Coronary artery (tissue), 2 donors: ENCODE data around the gene COL4A1.

Source experiments
- DNase-seq: peaks from one replicate; pipeline ENCODE4 v3.0.0-alpha.2; 2017; ENCODE audit warnings: low spot score
- H3K27ac ChIP-seq, 2 donors: fragments of 200-600 bp; sonication (generic); one replicate each; pipeline ENCODE4 v1.5.1; 2016 to 2019
- H3K4me3 ChIP-seq: fragments of 200-600 bp; sonication (generic); 2 replicates; pipeline ENCODE4 v1.5.1; 2016; ENCODE audit warnings: mild to moderate bottlenecking, moderate library complexity
- TF ChIP-seq, protein P1 (sequence below): fragments of 200-600 bp; sonication (generic); IDR thresholded peaks from one replicate; pipeline ENCODE4 v1.5.1; 2019; ENCODE audit warnings: antibody characterized with exemption

Gene COL4A1

DNA sequence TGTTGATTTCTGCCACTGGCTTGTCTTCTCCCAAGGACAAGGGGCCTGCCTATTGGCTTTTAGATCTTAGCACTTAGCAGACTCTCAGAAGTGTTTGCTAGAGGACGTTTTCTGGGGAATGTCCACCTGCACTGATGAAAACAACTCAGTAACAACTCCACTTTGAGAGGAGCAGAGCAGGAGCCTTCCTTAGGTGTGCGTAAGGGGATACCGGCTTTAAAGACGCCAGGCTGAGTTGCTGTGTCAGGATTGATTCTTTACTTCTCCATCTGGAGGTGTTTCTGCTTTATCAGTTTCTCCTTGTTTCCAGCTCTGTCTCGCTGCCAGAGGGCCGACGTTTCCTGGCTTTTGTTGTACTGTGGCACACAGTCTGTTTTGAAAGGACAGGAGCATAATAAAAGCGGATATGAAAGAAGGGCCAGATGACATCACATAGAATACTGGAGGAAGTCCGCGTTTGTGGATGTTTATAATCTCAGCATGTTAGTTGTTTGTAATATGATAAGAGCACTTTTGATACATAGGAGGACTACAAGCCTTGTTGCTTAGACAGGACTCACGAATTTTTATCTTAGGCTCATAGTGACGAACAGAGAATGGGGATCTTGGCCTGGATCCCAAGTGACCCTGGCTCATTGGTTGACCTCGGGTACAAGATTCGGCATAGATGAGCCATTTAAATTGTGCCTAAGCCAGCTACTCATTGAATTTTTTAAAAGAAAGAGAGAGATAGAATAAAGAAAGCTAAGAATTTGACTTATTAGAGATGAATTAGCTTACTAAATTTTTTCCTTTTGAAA lies 34.7 kb upstream of the COL4A1 start:
- TF ChIP-seq, protein P1, sequence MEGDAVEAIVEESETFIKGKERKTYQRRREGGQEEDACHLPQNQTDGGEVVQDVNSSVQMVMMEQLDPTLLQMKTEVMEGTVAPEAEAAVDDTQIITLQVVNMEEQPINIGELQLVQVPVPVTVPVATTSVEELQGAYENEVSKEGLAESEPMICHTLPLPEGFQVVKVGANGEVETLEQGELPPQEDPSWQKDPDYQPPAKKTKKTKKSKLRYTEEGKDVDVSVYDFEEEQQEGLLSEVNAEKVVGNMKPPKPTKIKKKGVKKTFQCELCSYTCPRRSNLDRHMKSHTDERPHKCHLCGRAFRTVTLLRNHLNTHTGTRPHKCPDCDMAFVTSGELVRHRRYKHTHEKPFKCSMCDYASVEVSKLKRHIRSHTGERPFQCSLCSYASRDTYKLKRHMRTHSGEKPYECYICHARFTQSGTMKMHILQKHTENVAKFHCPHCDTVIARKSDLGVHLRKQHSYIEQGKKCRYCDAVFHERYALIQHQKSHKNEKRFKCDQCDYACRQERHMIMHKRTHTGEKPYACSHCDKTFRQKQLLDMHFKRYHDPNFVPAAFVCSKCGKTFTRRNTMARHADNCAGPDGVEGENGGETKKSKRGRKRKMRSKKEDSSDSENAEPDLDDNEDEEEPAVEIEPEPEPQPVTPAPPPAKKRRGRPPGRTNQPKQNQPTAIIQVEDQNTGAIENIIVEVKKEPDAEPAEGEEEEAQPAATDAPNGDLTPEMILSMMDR, result no peak
- peak; percentile 74 for DNase-seq
- Histone ChIP-seq H3K27ac (peak overlapping the region; percentile 89 to 96), H3K4me3 (peak overlapping the region; percentile 45)

DNA sequence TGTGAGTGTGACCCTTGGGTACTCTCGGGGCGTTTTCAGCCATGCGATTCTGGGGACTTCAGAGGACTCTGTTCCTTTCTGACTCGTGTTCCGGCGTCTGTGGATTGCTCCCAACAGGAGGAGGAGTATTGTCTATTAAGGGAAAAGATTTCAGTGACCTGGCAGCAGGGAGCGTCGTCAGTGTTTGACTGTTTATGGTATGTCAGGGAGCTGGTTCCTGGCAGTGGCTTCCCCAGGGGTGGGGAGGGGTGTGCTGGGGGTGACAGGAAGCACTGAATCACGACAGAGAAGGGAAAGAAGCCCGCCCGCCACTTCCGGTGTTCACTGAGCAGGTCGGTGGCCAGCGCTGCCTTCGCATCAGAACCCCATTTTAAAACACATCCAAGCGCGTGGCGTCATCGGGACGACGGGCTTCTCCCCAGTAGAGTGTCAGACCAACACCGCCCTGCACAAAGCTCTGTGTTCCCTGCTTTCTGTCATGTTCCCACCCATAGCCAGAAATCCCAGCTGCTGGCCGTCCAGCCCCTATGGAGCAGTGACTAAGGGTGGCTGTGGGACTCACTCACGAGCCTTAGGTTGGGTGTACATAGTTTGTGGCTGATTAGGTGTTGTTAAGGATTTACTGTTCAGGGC lies 34.0 kb upstream of the COL4A1 start:
- Histone ChIP-seq H3K27ac (peak overlapping the region; percentile 89 to 96), H3K4me3 (peak overlapping the region; percentile 45)
- TF ChIP-seq, protein P1, result no peak
- DNase-seq, result peak; percentile 98

DNA sequence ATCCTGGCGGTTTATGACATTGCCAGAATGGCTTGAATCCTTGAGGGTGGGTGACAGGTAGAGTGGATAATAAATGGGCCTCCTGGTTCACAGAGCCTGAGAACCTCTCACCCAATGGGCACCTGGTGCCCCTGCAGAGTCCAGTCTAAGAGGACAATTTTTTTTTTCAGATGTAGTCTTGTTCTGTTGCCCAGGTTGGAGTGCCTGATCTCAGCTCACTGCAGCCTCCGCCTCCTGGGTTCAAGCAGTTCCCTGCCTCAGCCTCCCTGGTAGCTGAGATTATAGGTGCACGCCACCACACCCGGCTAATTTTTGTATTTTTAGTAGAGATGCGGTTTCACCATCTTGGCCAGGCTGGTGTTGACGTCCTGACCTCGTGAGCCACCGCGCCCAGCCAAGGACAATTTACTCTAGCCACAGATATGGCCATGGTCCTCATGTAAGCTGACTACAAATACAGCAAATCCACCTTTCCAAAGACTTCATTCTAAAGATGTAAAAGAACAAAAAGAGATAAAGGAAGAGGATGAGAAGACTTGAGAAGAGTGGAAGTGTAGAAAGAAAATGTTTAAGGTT lies 33.1 kb upstream of the COL4A1 start:
- TF ChIP-seq, protein P1, result no peak
- Histone ChIP-seq H3K27ac (peak overlapping the region; percentile 89 to 96), H3K4me3 (peak overlapping the region; percentile 45)
- DNase-seq, result peak; percentile 72

DNA sequence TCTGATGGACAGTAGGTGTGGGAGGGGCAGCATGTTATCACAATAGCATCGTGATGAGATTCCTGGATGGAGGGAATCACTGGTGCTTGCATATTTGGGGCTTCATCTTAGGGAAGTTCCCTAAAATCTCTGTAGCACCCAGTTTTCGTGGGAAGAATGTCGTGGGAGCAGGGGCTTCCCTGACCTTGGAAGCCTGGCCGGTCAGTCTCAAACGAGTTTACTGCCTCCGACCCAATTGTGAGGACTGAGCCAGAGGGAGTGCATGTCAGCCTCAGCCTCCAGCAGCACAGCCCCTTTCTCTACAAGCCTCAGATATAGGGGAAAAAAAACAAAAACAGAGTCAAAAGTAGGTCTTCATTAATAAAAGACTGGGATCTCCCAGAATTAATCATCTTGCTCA lies 32.3 kb upstream of the COL4A1 start:
- TF ChIP-seq, protein P1, result no peak
- peak; percentile 68 for DNase-seq
- Histone ChIP-seq H3K27ac (peak overlapping the region; percentile 89 to 96), H3K4me3 (no peak overlapping the region)

DNA sequence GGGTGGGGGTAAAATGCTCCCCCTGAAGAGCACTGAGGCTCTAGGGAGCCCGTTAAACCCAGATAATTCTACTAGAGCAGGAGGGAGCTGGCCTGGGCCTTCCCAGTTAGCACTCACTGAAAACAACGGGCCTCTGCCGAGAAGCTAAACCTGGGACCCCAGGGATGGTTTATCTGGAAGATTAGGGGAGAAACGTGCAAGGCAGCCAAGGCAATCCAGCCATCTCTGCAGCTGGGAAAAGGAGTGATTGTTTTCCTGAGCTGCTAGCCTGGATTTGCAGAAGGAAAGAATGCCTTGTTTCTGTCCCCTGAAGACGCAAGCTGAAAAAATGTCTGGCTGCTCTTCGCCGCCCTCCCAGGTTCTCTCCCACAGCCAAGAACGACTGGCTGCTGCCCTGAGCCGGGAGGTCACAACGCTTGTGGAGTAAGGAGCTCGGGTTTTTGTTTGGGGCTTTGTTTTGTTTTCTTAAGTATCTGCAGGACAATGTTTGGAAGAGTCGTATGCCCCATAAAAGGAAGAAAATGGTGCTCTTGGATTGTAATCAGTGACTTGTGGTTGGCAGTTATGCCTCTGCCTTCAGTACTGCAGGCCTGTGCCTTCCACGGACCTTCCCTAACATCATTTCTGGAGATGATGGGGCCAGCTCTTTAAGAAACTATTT lies 31.6 kb upstream of the COL4A1 start:
- peak; percentile 94 for DNase-seq
- Histone ChIP-seq H3K4me3 (no peak overlapping the region), H3K27ac (peak overlapping the region; percentile 89 to 96)
- TF ChIP-seq, protein P1, result no peak

DNA sequence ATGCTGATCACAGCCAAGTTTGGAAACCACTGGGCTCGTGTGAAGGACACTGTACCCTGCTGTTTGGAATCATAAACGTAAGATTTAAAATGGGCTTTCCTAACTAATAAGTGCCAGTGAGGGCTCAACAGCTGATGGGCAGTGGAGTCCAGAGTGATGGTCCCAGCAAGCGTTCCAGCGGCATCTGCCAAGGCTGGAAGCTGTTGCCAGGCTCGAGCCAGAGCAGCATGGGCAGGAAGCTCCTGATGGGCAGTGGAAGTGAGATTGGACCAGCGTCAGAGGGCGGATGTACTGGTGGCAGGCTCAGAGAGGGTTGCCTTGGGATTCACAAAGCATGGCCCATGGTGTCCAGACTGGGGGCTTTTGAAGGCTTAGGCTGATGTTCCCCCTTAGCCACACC lies 30.3 kb upstream of the COL4A1 start:
- DNase-seq, result peak; percentile 78
- TF ChIP-seq, protein P1, result no peak
- H3K27ac ChIP-seq, result peak overlapping the region; percentile 89 to 96
- peak overlapping the region; percentile 5 for H3K4me3 ChIP-seq
